ENCODE data around the gene HLF.

GRCh38 chr17:55320594-55321426, 56.0 kb downstream of the HLF start:
- TF ChIP-seq CTCF (IDR thresholded peaks at IDR 0.05): no peak
- TF ChIP-seq EZH2 (IDR thresholded peaks at IDR 0.05; ENCODE audit: borderline replicate concordance, insufficient read depth, low read depth, low read length, poor library complexity, severe bottlenecking): no peak
